ENCODE data around the gene ARPIN.
"Not testable (repeated sequence)": the region's sequence is repeated elsewhere in the genome, so short reads cannot be mapped to it uniquely, and the experiment has no call there.

ARPIN gene

GRCh38 chr15:89875741-89876140, 37.0 kb downstream of the ARPIN start:
- DNase-seq, result no peak

- DNase-seq, result peak; percentile 72 to 79
Measured at GRCh38 chr15:89874926-89875564, 37.7 kb downstream of the ARPIN start.

DNA sequence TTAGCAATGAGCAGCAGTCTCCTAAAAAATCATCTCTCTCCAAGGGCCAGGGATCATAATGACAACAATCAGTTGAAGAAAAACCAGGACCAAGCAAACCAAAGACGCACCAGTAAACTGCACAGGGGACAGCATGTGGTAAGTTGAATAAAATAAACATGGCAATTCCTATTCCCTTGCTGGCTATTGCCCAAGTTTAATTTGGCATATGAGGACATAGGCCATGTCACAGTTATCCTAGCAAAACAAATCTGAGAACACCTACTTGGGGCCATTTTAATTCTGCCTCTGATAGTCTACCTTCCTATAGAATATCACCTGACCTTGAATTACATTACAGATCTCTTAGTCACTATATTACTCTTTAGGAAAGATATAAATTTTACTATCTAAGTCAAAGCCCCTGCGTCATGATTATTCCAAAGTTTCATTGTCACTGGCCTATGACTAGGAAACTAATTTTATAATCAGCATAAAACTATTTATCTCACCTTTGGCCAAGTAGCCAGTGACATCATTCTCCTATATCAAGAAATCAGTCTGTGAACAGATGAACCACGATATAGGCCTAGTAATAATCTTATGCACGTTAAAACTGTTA, 42.0 kb downstream of the ARPIN start:
- DNase-seq, result no peak

DNA sequence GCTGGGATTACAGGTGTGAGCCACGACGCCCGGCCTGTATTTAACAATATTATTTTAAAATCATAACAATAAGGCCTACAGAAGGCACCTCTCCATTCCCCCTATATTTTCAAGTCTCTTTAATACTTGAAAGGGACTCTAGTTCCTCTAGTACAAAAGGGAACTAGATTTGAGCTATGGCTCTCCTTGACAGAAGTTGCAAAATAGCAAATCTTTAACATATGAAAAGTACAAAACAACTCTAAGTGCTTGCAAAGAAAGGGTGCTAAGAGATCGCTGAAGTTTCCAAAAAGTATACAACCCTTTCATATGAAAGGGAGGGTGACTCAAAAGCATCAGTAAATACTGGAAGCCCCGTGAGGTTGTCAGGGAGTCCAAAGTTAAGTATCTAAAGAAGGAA, 42.7 kb downstream of the ARPIN start:
- DNase-seq, result no peak

DNA sequence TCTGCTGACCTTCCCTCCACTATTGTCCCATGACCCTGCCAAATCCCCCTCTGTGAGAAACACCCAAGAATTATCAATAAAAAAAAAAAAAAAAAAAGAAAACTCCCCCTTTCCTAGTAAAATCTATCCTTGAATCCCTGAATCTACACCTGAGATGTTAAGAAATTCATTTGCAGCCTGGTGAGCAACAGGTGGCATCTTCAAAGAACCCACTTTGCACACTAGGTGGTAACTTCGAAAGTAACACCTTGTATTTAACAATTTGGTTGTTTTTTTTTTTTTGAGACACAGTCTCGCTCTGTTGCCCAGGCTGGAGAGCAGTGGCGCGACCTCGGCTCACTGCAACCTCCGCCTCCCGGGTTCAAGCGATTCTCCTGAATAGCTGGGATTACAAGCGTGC, 43.3 kb downstream of the ARPIN start:
- DNase-seq, result not testable (repeated sequence)

DNA sequence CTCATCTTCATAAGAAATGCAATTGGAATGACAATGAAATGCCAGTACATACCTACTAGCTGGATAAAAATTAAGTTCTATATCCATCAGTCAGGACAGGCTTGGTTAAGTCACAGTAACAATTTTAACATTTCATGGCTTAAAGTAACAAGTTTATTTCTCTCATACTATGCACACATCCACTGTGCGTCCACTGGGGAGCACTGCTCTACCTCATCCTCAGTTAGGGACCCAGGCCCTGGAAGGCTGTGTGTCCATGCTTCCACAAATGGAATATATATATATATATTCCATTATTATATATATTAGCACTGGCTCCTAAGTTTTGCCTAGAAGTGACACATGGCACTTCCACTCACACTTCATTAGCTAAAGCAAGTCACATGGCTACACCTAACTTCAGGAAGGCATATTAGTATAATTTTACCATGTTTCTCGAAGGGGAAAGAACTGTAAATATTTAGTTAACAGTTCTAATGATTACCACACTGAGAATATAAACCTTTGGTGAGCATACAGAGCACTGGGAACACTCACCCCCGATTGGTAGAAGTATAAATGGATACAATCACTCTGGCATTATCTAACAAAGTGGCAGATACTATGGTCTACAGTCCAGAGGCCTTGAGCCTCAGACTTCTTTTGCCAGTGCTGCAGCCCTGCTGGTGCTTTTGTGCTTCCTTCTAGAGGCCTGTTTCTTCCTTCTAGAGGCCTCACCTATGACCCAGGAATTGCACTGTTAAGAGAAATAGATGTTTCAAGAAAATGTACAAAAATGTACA, 47.6 kb downstream of the ARPIN start:
- no peak for DNase-seq

DNA sequence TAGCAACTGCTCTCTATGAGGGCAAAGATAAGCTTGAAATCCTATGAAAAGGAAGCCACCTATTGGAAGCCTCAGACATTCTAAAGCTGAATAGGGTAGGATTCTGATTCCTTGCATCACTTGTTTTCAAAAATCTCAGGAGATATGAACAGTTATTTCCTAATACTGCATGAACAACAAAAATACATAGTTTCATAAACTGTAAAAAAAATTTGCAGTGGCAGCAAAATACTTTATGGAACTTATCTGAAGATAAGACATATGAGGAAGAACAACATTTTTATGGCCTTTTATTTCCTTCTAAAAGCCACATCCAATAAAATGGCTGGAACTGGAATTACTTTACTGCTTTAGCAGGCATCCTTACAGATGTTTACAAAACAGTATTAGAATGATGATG, 48.8 kb downstream of the ARPIN start:
- DNase-seq, result no peak

GRCh38 chr15:89860891-89861290, 51.9 kb downstream of the ARPIN start:
- DNase-seq, result no peak

DNA sequence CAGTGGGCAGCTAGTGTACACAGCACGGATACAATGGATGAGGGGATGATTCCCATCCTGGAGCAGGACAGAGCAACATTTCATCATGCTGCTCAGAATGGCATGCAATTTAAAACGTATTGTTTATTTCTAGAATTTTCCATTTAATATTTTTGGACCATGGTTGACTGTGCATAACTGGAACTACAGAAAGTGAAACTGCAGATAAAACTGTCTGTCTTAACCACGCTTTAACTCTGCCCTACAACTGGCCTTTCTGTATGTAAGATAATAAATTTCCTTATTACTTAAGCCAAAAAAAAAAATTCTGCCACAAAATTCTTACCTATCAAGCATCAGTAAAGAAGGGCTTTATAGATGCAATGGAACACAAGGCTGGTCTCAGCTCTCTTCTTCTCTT, 52.3 kb downstream of the ARPIN start:
- no peak for DNase-seq

GRCh38 chr15:89858661-89859458, 53.9 kb downstream of the ARPIN start:
- DNase-seq, result no peak

DNA sequence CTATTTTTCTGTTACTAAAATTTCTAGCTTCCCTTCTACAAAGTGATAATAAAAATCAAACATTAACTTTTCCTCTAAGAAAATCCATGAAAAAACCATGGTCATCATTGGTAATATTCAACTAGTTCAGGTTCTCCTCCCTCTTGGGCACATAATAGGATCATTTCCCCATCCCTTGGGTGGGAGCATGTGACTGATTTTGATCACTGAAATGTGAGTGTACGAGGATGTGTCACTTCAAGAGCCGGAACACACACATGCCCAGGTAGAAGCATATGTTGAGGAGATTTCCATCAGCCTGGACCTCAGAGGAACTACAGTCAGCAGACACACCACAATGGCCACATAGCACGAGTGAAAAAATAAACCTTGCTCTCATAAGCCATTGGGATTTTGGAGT, 55.1 kb downstream of the ARPIN start:
- no peak for DNase-seq

DNA sequence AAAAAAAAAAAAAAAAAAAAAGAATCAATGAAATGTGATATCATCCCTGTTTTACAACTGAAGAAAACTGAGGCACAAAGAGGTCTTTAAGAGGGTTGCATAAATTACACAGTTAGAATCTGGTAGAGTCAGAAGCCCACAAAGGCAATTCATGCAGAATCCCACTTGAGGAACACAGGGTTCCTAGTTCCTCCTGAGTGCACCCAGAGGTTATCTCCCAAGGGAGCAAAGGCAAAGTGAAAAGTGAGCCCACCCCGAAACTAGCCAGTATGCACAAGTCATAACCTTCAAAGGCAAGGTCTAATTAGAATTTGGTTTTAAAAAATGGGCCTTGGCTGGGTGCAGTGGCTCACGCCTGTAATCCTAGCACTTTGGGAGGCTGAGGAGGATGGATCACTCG, 56.8 kb downstream of the ARPIN start:
- DNase-seq, result no peak

DNA sequence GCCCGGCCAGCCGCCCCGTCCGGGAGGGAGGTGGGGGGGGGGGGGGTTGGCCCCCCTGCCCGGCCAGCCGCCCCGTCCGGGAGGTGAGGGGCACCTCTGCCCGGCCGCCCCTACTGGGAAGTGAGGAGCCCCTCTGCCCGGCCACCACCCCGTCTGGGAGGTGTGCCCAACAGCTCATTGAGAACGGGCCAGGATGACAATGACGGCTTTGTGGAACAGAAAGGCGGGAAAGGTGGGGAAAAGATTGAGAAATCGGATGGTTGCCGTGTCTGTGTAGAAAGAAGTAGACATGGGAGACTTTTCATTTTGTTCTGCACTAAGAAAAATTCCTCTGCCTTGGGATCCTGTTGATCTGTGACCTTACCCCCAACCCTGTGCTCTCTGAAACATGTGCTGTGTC, 57.9 kb downstream of the ARPIN start:
- not testable (repeated sequence) for DNase-seq

DNA sequence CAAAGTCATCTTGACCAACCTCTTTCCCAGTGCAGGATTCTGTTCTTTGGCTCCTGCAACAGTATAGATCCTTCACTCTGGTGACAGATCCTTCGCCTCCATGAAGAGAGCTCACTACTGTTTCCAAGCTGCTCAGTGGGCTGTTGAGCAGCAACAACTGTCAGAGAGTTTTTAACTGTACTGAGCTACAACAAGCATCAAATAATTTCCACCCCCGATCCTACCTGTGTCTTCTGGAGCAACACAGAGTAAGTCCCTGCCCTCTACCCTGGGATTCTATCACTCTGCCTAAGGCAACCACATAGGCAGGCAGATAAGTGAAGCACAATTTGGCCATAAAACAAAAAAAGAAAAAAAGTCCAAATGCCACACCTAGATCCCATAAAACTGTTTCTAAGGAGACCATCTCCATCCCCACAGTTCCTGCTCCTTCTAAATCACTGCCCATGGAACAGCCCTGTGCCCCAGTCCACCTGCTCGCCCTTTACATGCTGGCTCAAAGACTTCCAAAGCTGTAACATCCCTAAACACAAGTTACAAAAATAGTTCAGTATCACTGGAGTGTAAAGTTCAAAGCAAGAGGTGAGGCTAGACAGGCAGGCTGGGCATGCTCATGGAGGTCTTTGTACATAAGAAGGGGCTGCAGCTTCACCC, 60.3 kb downstream of the ARPIN start:
- no peak for DNase-seq

GRCh38 chr15:89851673-89852341, 60.9 kb downstream of the ARPIN start:
- DNase-seq, result no peak

- DNase-seq, result no peak
Measured at GRCh38 chr15:89848970-89849292, 63.8 kb downstream of the ARPIN start.

GRCh38 chr15:89847101-89847500, 65.7 kb downstream of the ARPIN start:
- DNase-seq, result no peak

GRCh38 chr15:89845305-89845893, 67.4 kb downstream of the ARPIN start:
- DNase-seq, result no peak
